Measurements from ENCODE around the gene NHLRC4.

Gene NHLRC4

GRCh38 chr16:553601-554296 is 13.1 kb upstream of the NHLRC4 start:
- DNase-seq, result no peak

GRCh38 chr16:554297-554621 is 12.5 kb upstream of the NHLRC4 start:
- no peak for DNase-seq

- no peak for DNase-seq
Measured at GRCh38 chr16:554640-555365, 12.0 kb upstream of the NHLRC4 start.

GRCh38 chr16:555528-556473 is 11.0 kb upstream of the NHLRC4 start:
- no peak for DNase-seq

- no peak for DNase-seq
Measured at GRCh38 chr16:556474-557173, 10.2 kb upstream of the NHLRC4 start.

GRCh38 chr16:557463-558297 is 9.1 kb upstream of the NHLRC4 start:
- DNase-seq, result no peak

GRCh38 chr16:558298-559020 is 8.3 kb upstream of the NHLRC4 start:
- DNase-seq, result no peak

- no peak for DNase-seq
Measured at GRCh38 chr16:559021-559380, 7.8 kb upstream of the NHLRC4 start.

- no peak for DNase-seq
Measured at GRCh38 chr16:559411-560203, 7.2 kb upstream of the NHLRC4 start.

- DNase-seq, result no peak
Measured at GRCh38 chr16:560204-560700, 6.6 kb upstream of the NHLRC4 start, which contains the start of gene PRR35. Gene PRR35 (plus strand): TSS chr16:560394. CDS start chr16:563295, 2,901 bp downstream.

GRCh38 chr16:560701-561412 is 5.9 kb upstream of the NHLRC4 start:
- no peak for DNase-seq

GRCh38 chr16:561413-561794 is 5.4 kb upstream of the NHLRC4 start:
- DNase-seq, result no peak

- DNase-seq, result no peak
Measured at GRCh38 chr16:561957-562938, 4.6 kb upstream of the NHLRC4 start.

- DNase-seq, result no peak
Measured at GRCh38 chr16:563072-563644, 3.6 kb upstream of the NHLRC4 start.

GRCh38 chr16:564690-565418 is 2.0 kb upstream of the NHLRC4 start:
- no peak for DNase-seq

GRCh38 chr16:565419-566330 is 1.1 kb upstream of the NHLRC4 start:
- DNase-seq, result no peak

Measured in activated naive CD4-positive, alpha-beta T cell (primary cell).